Upper lobe of left lung (tissue), 6 donors: ENCODE data around the gene UGT1A5. TPM values are rescaled to one million over a fixed set of nuclear protein-coding genes. Genes with fewer than 3 reads are reported as not detected.

Experiments used
- ATAC-seq, 2 donors: fragments of 200-7000 bp; cut with Tn5 transposase; one replicate each; pipeline ENCODE4 v1.9.1; 2022; ENCODE audit warnings: mild to moderate bottlenecking in 2 of 2, moderate library complexity in 2 of 2; ENCODE audit not compliant: low FRiP score in 2 of 2
- DNase-seq, 2 donors: peaks; one replicate each; pipeline ENCODE4 v3.0.0-alpha.2; 2019 to 2020
- H3K27ac ChIP-seq, 4 donors: fragments of 200-600 bp; sonication (generic); one replicate each; pipeline ENCODE4 v1.5.1; 2016 to 2019
- H3K27me3 ChIP-seq, 4 donors: fragments of 200-600 bp; sonication (generic); one replicate each; pipeline ENCODE4 v1.5.1; 2017 to 2019
- H3K36me3 ChIP-seq, 4 donors: fragments of 200-600 bp; sonication (generic); one replicate each; pipeline ENCODE4 v1.5.1; 2016 to 2019
- H3K4me1 ChIP-seq, 4 donors: fragments of 200-600 bp; sonication (generic); one replicate each; pipeline ENCODE4 v1.5.1; 2018 to 2019
- H3K4me3 ChIP-seq, 4 donors: fragments of 200-600 bp; sonication (generic); one replicate each; pipeline ENCODE4 v1.5.1; 2017 to 2019; ENCODE audit warnings: mild to moderate bottlenecking in 2 of 4, moderate library complexity in 1 of 4
- H3K9me3 ChIP-seq, 4 donors: fragments of 200-600 bp; sonication (generic); one replicate each; pipeline ENCODE4 v1.5.1; 2018 to 2019
- CTCF ChIP-seq, 6 experiments: fragments of 450-650 bp in 4 of 6; fragments of 200-600 bp in 2 of 6; sonication (generic) in 2 of 6; IDR thresholded peaks; one replicate each; pipeline ENCODE4 v1.5.1; 2016 to 2019; ENCODE audit warnings: antibody characterized with exemption in 6 of 6
- EP300 ChIP-seq, 4 donors: sonication (generic); formaldehyde crosslinking; IDR thresholded peaks; one replicate each; pipeline ENCODE4 v1.5.1; 2017; ENCODE audit warnings: antibody characterized with exemption in 4 of 4, control low read depth in 2 of 4
- POLR2A ChIP-seq, 4 donors: fragments of 450-650 bp; IDR thresholded peaks; one replicate each; pipeline ENCODE4 v1.5.1; 2016 to 2017; ENCODE audit warnings: antibody characterized with exemption in 4 of 4, mild to moderate bottlenecking in 2 of 4
- POLR2AphosphoS5 ChIP-seq, 2 donors: sonication (generic); formaldehyde crosslinking; IDR thresholded peaks; one replicate each; pipeline ENCODE4 v1.5.1; 2017; ENCODE audit warnings: antibody characterized with exemption in 2 of 2
- WGBS, 2 donors: methylation state at CpG; one replicate each; pipeline ENCODE4 v1.1.5; 2017 to 2018; 5-methylcytosine and 5-hydroxymethylcytosine counted together
- total RNA-seq, 6 donors: library from RNA; depleted of rRNA in 4 of 6; stranded (reverse); fragments of >200 nt in 4 of 6; gene quantifications; one replicate each; pipeline versions ENCODE4 v1.1.0 to v1.2.1, GENCODE V29; 2016 to 2021
- donor health status: DM: no; HTN: no; CAD: no; lungs with moderate emphysema.
- donor health status: DM: no; HTN: yes; CAD: no; lungs with severe emphysema.

The UGT1A5 gene
- total RNA-seq, 6 donors from 2014 or later = 1.0 TPM; not detected in 5

DNA sequence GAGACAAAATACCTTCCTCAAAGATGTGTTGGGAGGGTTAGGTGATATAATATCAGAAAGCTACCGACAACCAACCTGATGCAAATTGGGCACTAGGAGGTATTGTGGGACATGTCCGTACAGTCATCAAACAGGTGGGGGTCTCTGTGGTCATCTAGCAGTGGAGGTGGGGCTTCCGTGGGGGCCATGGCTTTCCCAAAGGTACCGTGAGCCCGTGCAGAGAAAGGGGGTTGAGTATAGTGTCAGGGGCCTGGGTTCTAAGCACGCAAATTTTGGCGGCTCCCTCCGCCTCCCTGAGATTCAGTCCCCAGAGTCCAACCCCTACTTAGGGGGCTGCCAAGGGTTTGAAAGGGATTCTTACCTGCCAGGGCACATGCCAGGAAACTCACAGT lies 109.0 kb downstream of the UGT1A5 start:
- DNase-seq = no peak
- H3K36me3 ChIP-seq = no peaks in the 10 kb centered on the region
- H3K27me3 ChIP-seq = no peaks in the 10 kb centered on the region
- peaks cover 0 to 3% (median 0%) of the 10 kb centered on the region in 4 donors for H3K9me3 ChIP-seq
- no peak overlapping the region for H3K4me3 ChIP-seq
- 88 to 93% methylated on average over 5 to 8 of the region's 8 CpGs for WGBS, 2 donors
- H3K4me1 ChIP-seq = no peaks in the 10 kb centered on the region
- H3K27ac ChIP-seq = no peak overlapping the region
- ATAC-seq = no peak
- TF ChIP-seq POLR2A (IDR thresholded peaks at IDR 0.05) = no peak
- TF ChIP-seq CTCF (IDR thresholded peaks at IDR 0.05) = no peak
- TF ChIP-seq POLR2AphosphoS5 (IDR thresholded peaks at IDR 0.05) = no peak
- no peak for TF ChIP-seq EP300 (IDR thresholded peaks at IDR 0.05)

DNA sequence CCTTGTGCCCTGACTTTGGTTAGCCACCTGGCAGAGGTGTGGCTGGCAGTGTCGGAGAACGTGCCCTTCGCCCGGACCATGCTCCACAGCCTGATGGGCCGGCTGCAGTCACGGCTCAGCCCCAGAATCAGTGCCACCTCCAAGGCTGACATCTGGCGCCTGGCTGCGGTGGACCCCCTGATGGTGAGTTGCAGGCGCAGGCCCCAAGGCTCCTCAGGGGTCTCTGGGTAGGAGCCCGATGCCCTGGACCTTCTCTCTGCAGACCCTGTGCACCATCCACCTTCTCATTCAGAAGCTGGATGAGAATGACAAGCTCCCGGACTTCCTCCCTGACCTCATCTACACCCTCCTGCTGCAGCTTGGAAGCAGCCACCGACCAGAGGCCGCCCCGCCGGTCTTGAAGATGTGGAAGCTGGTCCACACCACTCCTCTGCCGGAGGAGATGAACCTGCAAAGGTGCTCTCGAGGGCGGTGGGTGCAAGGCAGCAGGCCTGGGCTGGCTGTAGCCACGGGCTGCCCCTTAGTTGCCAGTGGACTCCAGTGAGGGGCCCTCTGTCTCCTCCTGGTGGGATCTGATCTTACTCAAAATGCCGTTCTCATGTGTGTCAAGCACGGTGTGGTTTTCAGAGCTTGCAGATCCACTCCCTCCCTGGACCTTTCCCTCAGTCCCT lies 109.5 kb downstream of the UGT1A5 start:
- Histone ChIP-seq H3K27ac (no peak overlapping the region), H3K4me1 (no peaks in the 10 kb centered on the region), H3K9me3 (peaks cover 0 to 3% (median 0%) of the 10 kb centered on the region in 4 donors), H3K4me3 (no peak overlapping the region), H3K27me3 (no peaks in the 10 kb centered on the region), H3K36me3 (no peaks in the 10 kb centered on the region)
- no peak for TF ChIP-seq CTCF (IDR thresholded peaks at IDR 0.05)
- TF ChIP-seq POLR2A (IDR thresholded peaks at IDR 0.05) = no peak
- TF ChIP-seq EP300 (IDR thresholded peaks at IDR 0.05) = no peak
- TF ChIP-seq POLR2AphosphoS5 (IDR thresholded peaks at IDR 0.05) = no peak
- WGBS, 2 donors = 87 to 92% methylated on average over 7 to 18 of the region's 21 CpGs
- peak; percentile 19 to 72 for DNase-seq
- no peak for ATAC-seq

Other genes with a start within 250 kb of the UGT1A5 start
- gene USP40, start 146.1 kb upstream of the UGT1A5 start, total RNA-seq = 10 to 100 TPM; 34.4 to 75.4 (median 50.4) TPM
- not detected for gene UGT1A8, start 95.3 kb upstream of the UGT1A5 start, total RNA-seq
- not detected for gene UGT1A10, start 76.5 kb upstream of the UGT1A5 start, total RNA-seq
- not detected for gene UGT1A9, start 41.0 kb upstream of the UGT1A5 start, total RNA-seq
- not detected for gene UGT1A7, start 31.0 kb upstream of the UGT1A5 start, total RNA-seq
- 1 to 10 TPM in 1 of 6 donors, under 1 TPM in 4, not detected in 1; 0.15 to 5.0 (median 0.33) TPM for gene UGT1A6, start 20.0 kb upstream of the UGT1A5 start, total RNA-seq
- gene UGT1A4, start 5.8 kb downstream of the UGT1A5 start, total RNA-seq = under 1 TPM in 4 of 6 donors, not detected in 2; 0.14 to 0.69 (median 0.27) TPM
- gene UGT1A3, start 16.1 kb downstream of the UGT1A5 start, total RNA-seq = under 1 TPM in 1 of 6 donors, not detected in 5; 0.30 TPM
- 1 to 10 TPM in 2 of 6 donors, under 1 TPM in 1, not detected in 3; 0.15 to 1.4 (median 1.0) TPM for gene UGT1A1, start 47.4 kb downstream of the UGT1A5 start, total RNA-seq
- gene MROH2A, start 65.4 kb downstream of the UGT1A5 start, total RNA-seq = not detected
- 1 to 10 TPM in 4 of 6 donors, under 1 TPM in 1, not detected in 1; 0.98 to 3.2 (median 1.3) TPM for gene HJURP, start 141.6 kb downstream of the UGT1A5 start, total RNA-seq
- under 1 TPM in 2 of 6 donors, not detected in 4; 0.17 to 0.30 TPM for gene TRPM8, start 204.5 kb downstream of the UGT1A5 start, total RNA-seq